ENCODE data around the gene FLNB. TPM values are rescaled to one million over a fixed set of nuclear protein-coding genes. Genes with fewer than 3 reads are reported as not detected.

Gene FLNB
- total RNA-seq, 4 donors from 2014 or later: 60.2 to 138 (median 96.2) TPM

DNA sequence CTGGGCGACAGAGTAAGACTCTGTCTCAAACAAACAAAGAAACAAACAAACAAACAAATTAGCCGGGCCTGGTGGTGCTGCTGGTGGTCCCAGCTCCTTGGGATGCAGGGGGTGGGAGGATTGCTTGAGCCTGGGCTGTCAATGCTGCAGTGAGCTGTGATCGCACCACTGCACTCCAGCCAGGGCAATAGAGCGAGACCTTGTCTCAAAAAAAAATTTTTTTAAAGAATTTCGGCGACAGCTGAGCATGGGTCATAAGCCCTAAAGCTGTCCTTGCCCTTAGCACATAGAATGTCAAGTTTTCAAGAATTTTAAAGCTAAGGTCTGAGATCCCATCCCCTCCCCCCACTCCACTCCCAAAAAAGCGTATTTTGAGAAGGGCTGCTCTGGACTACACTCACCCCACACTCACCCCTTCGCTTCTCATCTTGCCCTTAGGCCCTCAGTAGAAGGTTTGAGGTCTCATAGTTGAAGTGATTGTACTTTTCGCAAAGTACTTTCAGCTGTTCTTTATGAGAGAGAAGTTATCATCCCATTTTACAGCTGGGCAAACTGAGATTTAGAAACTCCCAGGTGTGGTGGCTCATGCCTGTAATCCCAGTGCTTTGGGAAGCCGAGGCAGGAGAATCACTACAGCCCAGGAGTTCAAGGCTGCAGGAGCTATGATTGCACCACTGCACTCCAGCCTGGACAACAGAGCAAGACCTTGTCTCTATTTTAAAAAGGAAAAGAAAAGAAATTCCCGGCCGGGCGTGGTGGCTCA is 34.3 kb upstream of the FLNB start:
- 94 to 95% methylated on average over 3 to 9 of the region's 13 CpGs for WGBS, 2 donors (ENCODE audit: low coverage in 1 of 2)
- Histone ChIP-seq H3K27me3 (no peaks in the 10 kb centered on the region), H3K4me3 (no peak overlapping the region), H3K27ac (peak overlapping the region in 1 of 4 donors; percentile 66), H3K4me1 (peaks cover 0 to 25% (median 3%) of the 10 kb centered on the region in 3 donors), H3K36me3 (no peaks in the 10 kb centered on the region), H3K9me3 (no peaks in the 10 kb centered on the region)
- no peak for ATAC-seq
- TF ChIP-seq EP300 (IDR thresholded peaks at IDR 0.05): no peak
- TF ChIP-seq, protein P1, sequence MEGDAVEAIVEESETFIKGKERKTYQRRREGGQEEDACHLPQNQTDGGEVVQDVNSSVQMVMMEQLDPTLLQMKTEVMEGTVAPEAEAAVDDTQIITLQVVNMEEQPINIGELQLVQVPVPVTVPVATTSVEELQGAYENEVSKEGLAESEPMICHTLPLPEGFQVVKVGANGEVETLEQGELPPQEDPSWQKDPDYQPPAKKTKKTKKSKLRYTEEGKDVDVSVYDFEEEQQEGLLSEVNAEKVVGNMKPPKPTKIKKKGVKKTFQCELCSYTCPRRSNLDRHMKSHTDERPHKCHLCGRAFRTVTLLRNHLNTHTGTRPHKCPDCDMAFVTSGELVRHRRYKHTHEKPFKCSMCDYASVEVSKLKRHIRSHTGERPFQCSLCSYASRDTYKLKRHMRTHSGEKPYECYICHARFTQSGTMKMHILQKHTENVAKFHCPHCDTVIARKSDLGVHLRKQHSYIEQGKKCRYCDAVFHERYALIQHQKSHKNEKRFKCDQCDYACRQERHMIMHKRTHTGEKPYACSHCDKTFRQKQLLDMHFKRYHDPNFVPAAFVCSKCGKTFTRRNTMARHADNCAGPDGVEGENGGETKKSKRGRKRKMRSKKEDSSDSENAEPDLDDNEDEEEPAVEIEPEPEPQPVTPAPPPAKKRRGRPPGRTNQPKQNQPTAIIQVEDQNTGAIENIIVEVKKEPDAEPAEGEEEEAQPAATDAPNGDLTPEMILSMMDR (IDR thresholded peaks at IDR 0.05): no peak
- no peak for TF ChIP-seq POLR2A (IDR thresholded peaks at IDR 0.05)
- no peak for TF ChIP-seq POLR2AphosphoS5 (IDR thresholded peaks at IDR 0.05)

DNA sequence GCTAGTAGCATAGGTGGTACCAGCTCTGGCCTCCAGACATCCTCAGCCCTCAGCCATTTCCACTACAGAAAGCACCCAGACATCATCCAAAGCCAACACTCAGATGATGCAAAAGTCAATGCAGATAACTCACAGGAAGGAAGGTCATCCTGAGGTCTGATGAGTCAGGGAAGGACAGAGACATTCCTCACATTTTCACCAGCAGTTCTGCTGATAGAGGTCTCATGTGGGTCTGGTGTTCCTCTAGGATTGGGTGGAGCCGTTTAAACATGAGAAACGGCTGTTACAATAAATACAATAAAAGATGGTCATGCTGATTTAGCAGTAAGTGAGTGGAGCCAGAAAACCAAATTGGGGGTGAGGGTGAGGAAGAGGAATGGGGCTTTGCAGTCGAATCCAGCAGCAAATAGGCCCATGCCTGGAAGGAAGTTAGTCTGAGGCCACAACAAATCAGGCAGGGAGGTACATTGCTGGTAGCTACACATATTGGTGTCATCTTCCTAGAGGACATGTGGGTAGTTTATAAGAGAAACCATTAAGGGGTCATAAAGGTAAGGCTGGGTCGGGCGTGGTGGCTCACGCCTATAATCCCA is 33.3 kb upstream of the FLNB start:
- Histone ChIP-seq H3K27ac (peak overlapping the region in 2 of 4 donors; percentile 42 to 43), H3K4me1 (peaks cover 0 to 25% (median 3%) of the 10 kb centered on the region in 3 donors), H3K27me3 (no peaks in the 10 kb centered on the region), H3K4me3 (no peak overlapping the region), H3K9me3 (no peaks in the 10 kb centered on the region), H3K36me3 (no peaks in the 10 kb centered on the region)
- ATAC-seq: peak; percentile 74
- TF ChIP-seq POLR2A (IDR thresholded peaks at IDR 0.05): no peak
- TF ChIP-seq, protein P1 (IDR thresholded peaks at IDR 0.05): no peak
- TF ChIP-seq EP300 (IDR thresholded peaks at IDR 0.05): no peak
- TF ChIP-seq POLR2AphosphoS5 (IDR thresholded peaks at IDR 0.05): peak; percentile 62
- 50 to 61% methylated on average over 4 to 6 of the region's 6 CpGs for WGBS, 2 donors (ENCODE audit: low coverage in 1 of 2)

DNA sequence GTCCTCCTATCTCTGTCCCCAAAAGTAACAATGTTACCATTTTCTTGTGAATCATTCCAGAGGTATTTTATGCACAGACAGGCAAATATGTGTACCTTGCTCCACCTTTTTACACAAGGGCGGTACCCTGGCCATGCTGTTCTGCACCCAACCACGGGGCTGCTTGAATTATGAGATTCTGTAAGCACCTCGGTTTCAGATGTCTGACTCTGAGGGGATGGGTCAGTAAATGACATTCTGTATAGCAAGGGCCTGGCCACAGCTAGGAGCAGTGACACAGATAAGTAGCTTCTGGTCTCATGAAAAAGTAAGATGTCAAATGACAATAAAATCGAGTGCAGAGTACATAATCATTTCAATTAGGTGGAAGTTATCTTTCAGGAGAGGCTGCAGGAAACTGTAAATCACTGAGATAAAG is 30.4 kb upstream of the FLNB start:
- ATAC-seq: no peak
- Histone ChIP-seq H3K4me3 (no peak overlapping the region), H3K9me3 (no peaks in the 10 kb centered on the region), H3K27me3 (no peaks in the 10 kb centered on the region), H3K27ac (no peak overlapping the region), H3K4me1 (peaks cover 0 to 12% (median 3%) of the 10 kb centered on the region in 3 donors), H3K36me3 (no peaks in the 10 kb centered on the region)
- 57 to 71% methylated on average over 4 of the region's 4 CpGs for WGBS, 2 donors (ENCODE audit: low coverage in 1 of 2)
- TF ChIP-seq POLR2AphosphoS5 (IDR thresholded peaks at IDR 0.05) (no peak), POLR2A (IDR thresholded peaks at IDR 0.05) (no peak), EP300 (IDR thresholded peaks at IDR 0.05) (no peak)
- TF ChIP-seq, protein P1 (IDR thresholded peaks at IDR 0.05): no peak

DNA sequence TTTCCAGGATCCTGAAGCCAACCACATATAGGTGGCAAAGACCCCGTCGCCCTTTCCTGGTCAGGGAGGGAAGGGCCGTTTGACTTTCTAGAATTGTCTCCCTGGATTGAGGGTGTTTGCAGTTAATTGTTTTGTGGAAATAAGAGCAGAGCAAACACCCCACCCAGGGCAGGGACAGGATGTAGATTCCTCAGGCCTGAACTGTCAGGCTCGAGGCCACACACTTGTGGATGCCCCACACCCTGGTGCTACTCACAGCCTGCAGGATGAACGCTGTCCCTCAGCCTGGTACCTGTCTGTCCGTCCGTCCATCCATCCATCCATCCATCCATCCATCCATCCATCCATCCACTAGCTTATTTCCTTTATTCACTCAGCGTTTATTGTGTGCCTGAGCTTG is 29.9 kb upstream of the FLNB start:
- H3K4me1 ChIP-seq: peaks cover 0 to 14% (median 8%) of the 10 kb centered on the region in 3 donors
- no peak for ATAC-seq
- no peaks in the 10 kb centered on the region for H3K36me3 ChIP-seq
- no peak overlapping the region for H3K4me3 ChIP-seq
- TF ChIP-seq EP300 (IDR thresholded peaks at IDR 0.05) (no peak), POLR2A (IDR thresholded peaks at IDR 0.05) (no peak), POLR2AphosphoS5 (IDR thresholded peaks at IDR 0.05) (no peak)
- TF ChIP-seq, protein P1 (IDR thresholded peaks at IDR 0.05): no peak
- H3K27ac ChIP-seq: no peak overlapping the region
- no peaks in the 10 kb centered on the region for H3K27me3 ChIP-seq
- H3K9me3 ChIP-seq: no peaks in the 10 kb centered on the region
- WGBS, 2 donors (ENCODE audit: low coverage in 1 of 2): 70% methylated on average over 5 to 8 of the region's 8 CpGs
